HepG2 (cell line): Measurements from ENCODE around the gene DBN1. TPM values are rescaled to one million over a fixed set of nuclear protein-coding genes. Genes with fewer than 3 reads are reported as not detected.

Experiments
- CTCF ChIP-seq: sonication (generic); formaldehyde crosslinking; IDR thresholded peaks from 2 replicates; pipeline ENCODE4 v1.5.0; 2020; ENCODE audit warnings: mild to moderate bottlenecking, missing genetic modification reagents, moderate library complexity
- IKZF4 ChIP-seq: sonication (generic); formaldehyde crosslinking; IDR thresholded peaks from 2 replicates; pipeline ENCODE4 v1.5.1; 2020; ENCODE audit warnings: borderline replicate concordance, mild to moderate bottlenecking, low read depth, missing genetic modification reagents; ENCODE audit errors: not compliant biosample characterization
- MNT ChIP-seq: fragments of 450-650 bp; IDR thresholded peaks from 2 replicates; pipeline ENCODE4 v1.6.1; 2016
- NBN ChIP-seq: fragments of 450-650 bp; conservative IDR thresholded peaks from 2 replicates; pipeline ENCODE4 v1.6.1; 2017
- SAP130 ChIP-seq: IDR thresholded peaks from 2 replicates; pipeline ENCODE4 v1.6.1; 2016; ENCODE audit warnings: low read depth
- ZBTB26 ChIP-seq: IDR thresholded peaks from 2 replicates; pipeline ENCODE4 v1.6.1; 2016; ENCODE audit warnings: missing compliant biosample characterization, missing genetic modification reagents, borderline replicate concordance
- ZNF430 ChIP-seq: sonication (generic); formaldehyde crosslinking; IDR thresholded peaks from 2 replicates; pipeline ENCODE4 v1.9.0; 2021; ENCODE audit warnings: mild to moderate bottlenecking, missing genetic modification reagents
- ZNF772 ChIP-seq: sonication (generic); formaldehyde crosslinking; IDR thresholded peaks from 2 replicates; pipeline ENCODE4 v1.5.0; 2020; ENCODE audit warnings: mild to moderate bottlenecking, missing genetic modification reagents
- ZSCAN22 ChIP-seq: sonication (generic); formaldehyde crosslinking; IDR thresholded peaks from 2 replicates; pipeline ENCODE4 v1.4.0; 2020; ENCODE audit warnings: mild to moderate bottlenecking, missing genetic modification reagents
- polyA plus RNA-seq, 8 experiments: library from polyadenylated mRNA; depleted of rRNA in 3 of 8; stranded (reverse) in 7 of 8; unstranded in 1 of 8; fragments of >200 nt; fragmentation: Illumina TruSeq in 4 of 8; extraction: Trizol in 4 of 8; gene quantifications; 2 replicates each; pipeline versions ENCODE4 v1.2.1 to v1.2.3, GENCODE V29; 2011 to 2016; ENCODE audit warnings: low read depth in 4 of 8, missing spikeins in 1 of 8, mixed read lengths in 1 of 8; ENCODE audit not compliant: insufficient read depth in 1 of 8
- total RNA-seq, 5 experiments: library from RNA; depleted of rRNA; stranded (reverse); fragments of >200 nt; fragmentation: Illumina TruSeq; extraction: Trizol; gene quantifications; 2 replicates each; pipeline ENCODE4 v1.2.3, GENCODE V29; 2016; ENCODE audit warnings: low read depth in 1 of 5
- TF ChIP-seq, protein P1 (sequence below): sonication (generic); formaldehyde crosslinking; IDR thresholded peaks from 2 replicates; pipeline ENCODE4 v1.4.0; 2020; ENCODE audit warnings: missing genetic modification reagents, mild to moderate bottlenecking, borderline replicate concordance
- TF ChIP-seq, protein P2 (sequence below): sonication (generic); formaldehyde crosslinking; IDR thresholded peaks from 2 replicates; pipeline ENCODE4 v1.5.0; 2020; ENCODE audit warnings: missing genetic modification reagents
- TF ChIP-seq, protein P3 (sequence below): IDR thresholded peaks from 2 replicates; pipeline ENCODE4 v1.6.1; 2018; ENCODE audit warnings: missing genetic modification reagents, mild to moderate bottlenecking, missing compliant biosample characterization
- TF ChIP-seq, protein P4 (sequence below): sonication (generic); formaldehyde crosslinking; IDR thresholded peaks from 2 replicates; pipeline ENCODE4 v1.4.0; 2020; ENCODE audit warnings: missing genetic modification reagents
- TF ChIP-seq, protein P5 (sequence below): sonication (generic); formaldehyde crosslinking; IDR thresholded peaks from 2 replicates; pipeline ENCODE4 v1.4.0; 2020; ENCODE audit warnings: low read depth, mild to moderate bottlenecking, missing genetic modification reagents

Gene DBN1
- total and polyA plus RNA-seq, 2 of the 13 experiments (the other 11 are each of a cell fraction or from before 2014, with no cell fraction given) = 27.0 to 37.3 TPM

DNA sequence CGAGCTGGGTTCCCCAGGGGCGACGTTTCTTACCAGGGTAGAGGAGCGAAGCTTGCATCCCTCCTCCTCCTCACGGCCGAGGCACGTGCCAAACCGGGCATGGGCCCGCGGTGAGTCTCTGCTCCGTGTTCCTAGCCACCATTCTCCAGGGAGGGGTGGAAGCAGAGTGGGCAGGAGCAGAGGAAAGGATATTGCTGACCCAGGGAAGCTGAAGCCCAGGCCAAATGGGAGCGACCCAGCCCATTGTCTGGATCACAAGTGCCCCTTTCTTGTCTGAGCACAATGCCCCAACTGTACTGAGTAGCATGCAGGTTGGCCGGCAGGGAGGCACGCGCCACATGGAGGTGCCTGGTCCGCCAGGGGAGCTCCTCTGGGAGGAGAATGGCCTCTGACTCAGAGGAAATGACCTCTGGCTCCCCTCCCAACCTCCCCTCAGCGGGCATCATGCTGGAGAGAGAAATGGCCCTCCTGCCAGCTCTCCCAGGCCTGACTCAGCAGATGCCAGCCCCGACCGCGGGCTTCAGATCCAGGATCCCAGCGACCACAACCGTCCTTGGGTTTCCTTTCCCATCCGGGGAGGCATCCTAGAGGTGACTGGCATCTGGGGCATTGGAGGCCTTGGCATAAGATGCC is 25.7 kb downstream of the DBN1 start (continued):
- TF ChIP-seq, protein P1, sequence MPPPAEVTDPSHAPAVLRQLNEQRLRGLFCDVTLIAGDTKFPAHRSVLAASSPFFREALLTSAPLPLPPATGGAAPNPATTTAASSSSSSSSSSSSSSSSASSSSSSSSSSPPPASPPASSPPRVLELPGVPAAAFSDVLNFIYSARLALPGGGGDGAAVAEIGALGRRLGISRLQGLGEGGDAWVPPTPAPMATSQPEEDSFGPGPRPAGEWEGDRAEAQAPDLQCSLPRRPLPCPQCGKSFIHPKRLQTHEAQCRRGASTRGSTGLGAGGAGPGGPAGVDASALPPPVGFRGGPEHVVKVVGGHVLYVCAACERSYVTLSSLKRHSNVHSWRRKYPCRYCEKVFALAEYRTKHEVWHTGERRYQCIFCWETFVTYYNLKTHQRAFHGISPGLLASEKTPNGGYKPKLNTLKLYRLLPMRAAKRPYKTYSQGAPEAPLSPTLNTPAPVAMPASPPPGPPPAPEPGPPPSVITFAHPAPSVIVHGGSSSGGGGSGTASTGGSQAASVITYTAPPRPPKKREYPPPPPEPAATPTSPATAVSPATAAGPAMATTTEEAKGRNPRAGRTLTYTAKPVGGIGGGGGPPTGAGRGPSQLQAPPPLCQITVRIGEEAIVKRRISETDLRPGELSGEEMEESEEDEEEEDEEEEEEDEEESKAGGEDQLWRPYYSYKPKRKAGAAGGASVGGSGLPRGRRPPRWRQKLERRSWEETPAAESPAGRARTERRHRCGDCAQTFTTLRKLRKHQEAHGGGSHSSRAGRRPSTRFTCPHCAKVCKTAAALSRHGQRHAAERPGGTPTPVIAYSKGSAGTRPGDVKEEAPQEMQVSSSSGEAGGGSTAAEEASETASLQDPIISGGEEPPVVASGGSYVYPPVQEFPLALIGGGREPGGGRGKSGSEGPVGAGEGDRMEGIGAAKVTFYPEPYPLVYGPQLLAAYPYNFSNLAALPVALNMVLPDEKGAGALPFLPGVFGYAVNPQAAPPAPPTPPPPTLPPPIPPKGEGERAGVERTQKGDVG = no peak
- TF ChIP-seq ZSCAN22 (CRISPR knock-in tag) (no peak), ZBTB26 (CRISPR knock-in tag) (peak; percentile 30; the same call in 1 of the 2 replicates), CTCF (peak; percentile 46), NBN (no peak), ZNF772 (CRISPR knock-in tag) (peak; percentile 64; the same call in 1 of the 2 replicates), SAP130 (peak; percentile 92), ZNF430 (CRISPR knock-in tag) (peak; percentile 62; the same call in 1 of the 2 replicates), MNT (peak; percentile 60), IKZF4 (peak; percentile 36)
- TF ChIP-seq, protein P2, sequence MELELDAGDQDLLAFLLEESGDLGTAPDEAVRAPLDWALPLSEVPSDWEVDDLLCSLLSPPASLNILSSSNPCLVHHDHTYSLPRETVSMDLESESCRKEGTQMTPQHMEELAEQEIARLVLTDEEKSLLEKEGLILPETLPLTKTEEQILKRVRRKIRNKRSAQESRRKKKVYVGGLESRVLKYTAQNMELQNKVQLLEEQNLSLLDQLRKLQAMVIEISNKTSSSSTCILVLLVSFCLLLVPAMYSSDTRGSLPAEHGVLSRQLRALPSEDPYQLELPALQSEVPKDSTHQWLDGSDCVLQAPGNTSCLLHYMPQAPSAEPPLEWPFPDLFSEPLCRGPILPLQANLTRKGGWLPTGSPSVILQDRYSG (CRISPR knock-in tag) = no peak
- TF ChIP-seq, protein P3, sequence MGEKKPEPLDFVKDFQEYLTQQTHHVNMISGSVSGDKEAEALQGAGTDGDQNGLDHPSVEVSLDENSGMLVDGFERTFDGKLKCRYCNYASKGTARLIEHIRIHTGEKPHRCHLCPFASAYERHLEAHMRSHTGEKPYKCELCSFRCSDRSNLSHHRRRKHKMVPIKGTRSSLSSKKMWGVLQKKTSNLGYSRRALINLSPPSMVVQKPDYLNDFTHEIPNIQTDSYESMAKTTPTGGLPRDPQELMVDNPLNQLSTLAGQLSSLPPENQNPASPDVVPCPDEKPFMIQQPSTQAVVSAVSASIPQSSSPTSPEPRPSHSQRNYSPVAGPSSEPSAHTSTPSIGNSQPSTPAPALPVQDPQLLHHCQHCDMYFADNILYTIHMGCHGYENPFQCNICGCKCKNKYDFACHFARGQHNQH (CRISPR knock-in tag) = peak; percentile 63; the same call in 1 of the 2 replicates
- TF ChIP-seq, protein P4, sequence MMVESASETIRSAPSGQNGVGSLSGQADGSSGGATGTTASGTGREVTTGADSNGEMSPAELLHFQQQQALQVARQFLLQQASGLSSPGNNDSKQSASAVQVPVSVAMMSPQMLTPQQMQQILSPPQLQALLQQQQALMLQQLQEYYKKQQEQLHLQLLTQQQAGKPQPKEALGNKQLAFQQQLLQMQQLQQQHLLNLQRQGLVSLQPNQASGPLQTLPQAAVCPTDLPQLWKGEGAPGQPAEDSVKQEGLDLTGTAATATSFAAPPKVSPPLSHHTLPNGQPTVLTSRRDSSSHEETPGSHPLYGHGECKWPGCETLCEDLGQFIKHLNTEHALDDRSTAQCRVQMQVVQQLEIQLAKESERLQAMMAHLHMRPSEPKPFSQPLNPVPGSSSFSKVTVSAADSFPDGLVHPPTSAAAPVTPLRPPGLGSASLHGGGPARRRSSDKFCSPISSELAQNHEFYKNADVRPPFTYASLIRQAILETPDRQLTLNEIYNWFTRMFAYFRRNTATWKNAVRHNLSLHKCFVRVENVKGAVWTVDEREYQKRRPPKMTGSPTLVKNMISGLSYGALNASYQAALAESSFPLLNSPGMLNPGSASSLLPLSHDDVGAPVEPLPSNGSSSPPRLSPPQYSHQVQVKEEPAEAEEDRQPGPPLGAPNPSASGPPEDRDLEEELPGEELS (CRISPR knock-in tag) = 0 out of 2 replicates have a peak, but pooled peaks have one; percentile 22
- TF ChIP-seq, protein P5, sequence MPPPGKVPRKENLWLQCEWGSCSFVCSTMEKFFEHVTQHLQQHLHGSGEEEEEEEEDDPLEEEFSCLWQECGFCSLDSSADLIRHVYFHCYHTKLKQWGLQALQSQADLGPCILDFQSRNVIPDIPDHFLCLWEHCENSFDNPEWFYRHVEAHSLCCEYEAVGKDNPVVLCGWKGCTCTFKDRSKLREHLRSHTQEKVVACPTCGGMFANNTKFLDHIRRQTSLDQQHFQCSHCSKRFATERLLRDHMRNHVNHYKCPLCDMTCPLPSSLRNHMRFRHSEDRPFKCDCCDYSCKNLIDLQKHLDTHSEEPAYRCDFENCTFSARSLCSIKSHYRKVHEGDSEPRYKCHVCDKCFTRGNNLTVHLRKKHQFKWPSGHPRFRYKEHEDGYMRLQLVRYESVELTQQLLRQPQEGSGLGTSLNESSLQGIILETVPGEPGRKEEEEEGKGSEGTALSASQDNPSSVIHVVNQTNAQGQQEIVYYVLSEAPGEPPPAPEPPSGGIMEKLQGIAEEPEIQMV (CRISPR knock-in tag) = peak; percentile 90
